Spleen (tissue), 7 donors: ENCODE measurements around the gene KIF14.

Experiments
- CTCF ChIP-seq, 11 experiments: fragments of 200-600 bp in 7 of 11; fragments of 450-650 bp in 4 of 11; sonication (generic) in 4 of 11; IDR thresholded peaks in 8 of 11; conservative IDR thresholded peaks in 3 of 11; 1 replicate in 7 of 11; 2 replicates in 4 of 11; pipeline versions ENCODE4 v1.4.0 to v1.8.0; 2016 to 2021; ENCODE audit warnings: antibody characterized with exemption in 11 of 11, inconsistent platforms in 4 of 11, mild to moderate bottlenecking in 1 of 11
- POLR2AphosphoS5 ChIP-seq, 3 donors: sonication (generic); formaldehyde crosslinking; IDR thresholded peaks; one replicate each; pipeline ENCODE4 v1.5.1; 2017; ENCODE audit warnings: antibody characterized with exemption in 3 of 3
- donor health status: DM: no; HTN: no; CAD: no; lungs with moderate emphysema.
- donor health status: DM: no; HTN: no; CAD: no.
- donor health status: DM: no; HTN: no; CAD: no.

GRCh38 chr1:200505257-200505656 lies 115.3 kb downstream of the KIF14 start:
- TF ChIP-seq CTCF (IDR thresholded peaks at IDR 0.05 in 8 of 11, conservative IDR thresholded peaks at IDR 0.05 in 3 of 11) (no peak), POLR2AphosphoS5 (IDR thresholded peaks at IDR 0.05) (no peak)
